GM11168 (cell line): ENCODE results near the gene ZNF90.
"Not testable (repeated sequence)": the region's sequence is repeated elsewhere in the genome, so short reads cannot be mapped to it uniquely, and the experiment has no call there.

Experiments
- in situ Hi-C: fragments of 300-500 bp; cut with MboI; formaldehyde crosslinking; loops from one replicate; pipeline ENCODE4 v1.12.0; 2022; ENCODE audit warnings: low sequenced_read_pairs; ENCODE audit not compliant: unreplicated experiment

The ZNF90 gene

DNA sequence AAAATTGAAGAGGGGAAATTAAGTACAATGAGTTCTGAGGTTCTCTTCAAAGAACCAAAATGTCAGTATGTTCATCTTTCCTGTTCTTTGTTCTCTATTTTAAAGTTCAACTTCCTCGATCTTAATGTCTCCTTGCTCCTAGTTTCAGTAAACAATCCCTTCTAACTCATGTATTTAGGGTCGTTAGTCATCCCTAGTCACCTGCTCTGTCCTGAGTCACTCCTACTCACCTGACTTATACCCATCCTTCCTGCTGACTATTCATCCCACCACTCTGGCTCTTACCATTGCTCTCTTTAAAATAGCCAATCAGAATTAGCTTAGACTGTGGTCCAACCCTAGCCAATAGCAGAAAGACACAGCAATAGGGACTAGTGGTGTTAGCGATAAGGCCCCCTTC is 24.3 kb downstream of the ZNF90 start:
- in situ Hi-C loops, result no loop called here

DNA sequence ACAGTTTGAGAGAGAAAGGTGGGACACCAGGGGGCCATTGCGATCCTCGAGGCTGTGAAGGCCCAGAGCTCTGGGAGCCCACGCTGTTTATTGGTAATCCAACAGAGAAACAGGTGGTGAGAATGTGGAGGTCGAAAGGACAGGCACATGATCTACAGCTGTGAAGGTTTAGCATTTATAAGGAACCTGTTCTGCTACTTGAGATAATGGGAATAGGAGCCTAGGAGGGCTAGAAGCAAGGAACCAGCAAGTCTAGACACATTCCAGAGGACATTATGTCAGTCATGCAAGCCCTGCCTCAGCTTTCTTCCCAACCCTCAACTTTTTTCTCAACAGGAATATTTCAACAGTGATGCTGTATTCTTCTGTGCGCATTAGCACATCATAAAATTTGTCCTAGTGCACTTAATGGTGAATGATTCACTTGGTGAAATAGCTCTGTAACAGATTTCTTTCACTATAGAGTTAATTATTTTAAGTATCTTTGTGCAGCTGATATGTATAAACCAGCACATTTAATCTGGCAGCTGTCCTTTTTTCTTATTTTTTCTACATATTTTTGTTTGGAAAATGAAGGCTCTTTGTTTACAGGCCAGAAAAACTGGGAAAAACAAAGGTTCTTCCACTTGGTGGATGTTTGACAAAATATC is 25.4 kb downstream of the ZNF90 start:
- in situ Hi-C loops, result no loop called here

DNA sequence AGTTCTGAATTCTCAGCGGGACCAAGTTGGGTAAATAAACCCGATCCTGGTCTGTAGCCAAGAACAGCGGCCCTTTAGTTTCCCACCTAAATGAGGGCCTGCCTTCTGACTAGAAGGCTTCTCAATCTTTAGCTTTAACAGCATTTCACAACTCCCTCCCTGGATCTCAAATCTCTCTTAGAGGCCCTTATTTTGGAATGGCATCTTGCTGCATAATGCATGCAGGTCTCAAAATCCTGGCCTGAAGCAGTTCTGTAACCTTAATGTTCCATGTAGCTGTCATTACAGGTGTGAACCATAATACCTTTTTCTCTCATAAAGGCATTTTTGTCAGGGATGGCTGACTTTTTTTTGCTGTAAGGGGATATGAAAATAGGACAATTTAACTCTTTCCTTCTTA is 29.5 kb downstream of the ZNF90 start:
- in situ Hi-C loops, result no loop called here

DNA sequence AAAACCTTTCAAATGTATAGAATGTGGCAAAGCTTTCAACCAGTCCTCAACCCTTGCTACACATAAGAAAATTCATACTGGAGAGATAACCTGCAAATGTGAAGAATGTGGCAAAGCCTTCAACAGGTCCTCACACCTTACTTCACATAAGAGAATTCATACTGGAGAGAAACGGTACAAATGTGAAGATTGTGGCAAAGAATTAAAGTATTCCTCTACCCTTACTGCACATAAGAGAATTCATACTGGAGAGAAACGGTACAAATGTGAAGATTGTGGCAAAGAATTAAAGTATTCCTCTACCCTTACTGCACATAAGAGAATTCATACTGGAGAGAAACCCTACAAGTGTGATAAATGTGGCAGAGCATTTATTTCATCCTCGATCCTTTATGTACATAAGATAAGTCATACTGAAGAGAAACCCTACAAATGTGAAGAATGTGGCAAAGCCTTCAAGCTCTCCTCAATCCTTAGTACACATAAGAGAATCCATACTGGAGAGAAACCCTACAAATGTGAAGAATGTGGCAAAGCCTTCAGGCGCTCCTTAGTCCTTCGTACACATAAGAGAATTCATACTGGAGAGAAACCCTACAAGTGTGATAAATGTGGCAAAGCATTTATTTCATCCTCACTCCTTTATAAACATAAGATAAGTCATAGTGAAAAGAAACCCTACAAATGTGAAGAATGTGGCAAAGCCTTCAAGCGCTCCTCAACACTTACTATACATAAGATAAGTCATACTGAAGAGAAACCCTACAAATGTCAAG is 40.5 kb downstream of the ZNF90 start:
- in situ Hi-C loops, result not testable (repeated sequence)

DNA sequence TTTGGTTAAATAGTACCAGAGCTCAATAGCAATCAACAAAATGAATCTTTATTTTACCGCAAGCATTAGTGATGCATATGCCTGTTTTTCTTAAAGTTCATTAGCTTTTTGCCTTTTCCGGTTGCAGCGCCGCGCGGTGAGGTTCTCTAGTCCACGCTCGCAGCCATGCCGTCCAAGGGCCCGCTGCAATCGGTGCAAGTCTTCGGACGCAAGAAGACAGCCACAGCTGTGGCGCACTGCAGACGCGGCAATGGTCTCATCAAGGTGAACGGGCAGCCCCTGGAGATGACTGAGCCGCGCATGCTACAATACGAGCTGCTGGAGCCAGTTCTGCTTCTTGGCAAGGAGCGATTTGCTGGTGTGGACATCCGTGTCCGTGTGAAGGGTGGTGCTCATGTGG is 47.1 kb downstream of the ZNF90 start:
- in situ Hi-C loops, result no loop called here

DNA sequence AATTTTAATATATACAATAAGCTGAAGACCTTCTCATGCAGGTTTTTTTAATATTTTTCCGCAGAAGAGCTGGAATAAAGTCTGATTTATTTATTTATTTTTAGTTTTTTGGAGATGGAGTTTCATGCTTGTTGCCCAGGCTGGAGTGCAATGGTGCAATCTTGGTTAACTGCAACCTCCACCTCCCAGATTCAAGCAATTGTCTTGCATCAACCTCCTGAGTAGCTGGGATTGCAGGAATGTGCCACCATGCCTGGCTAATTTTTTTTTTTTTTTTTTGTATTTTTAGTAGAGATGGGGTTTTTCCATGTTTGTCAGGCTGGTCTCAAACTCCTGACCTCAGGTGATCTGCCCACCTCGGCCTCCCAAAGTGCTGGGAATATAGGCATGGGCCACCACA is 55.1 kb downstream of the ZNF90 start:
- in situ Hi-C loops, result not testable (repeated sequence)

DNA sequence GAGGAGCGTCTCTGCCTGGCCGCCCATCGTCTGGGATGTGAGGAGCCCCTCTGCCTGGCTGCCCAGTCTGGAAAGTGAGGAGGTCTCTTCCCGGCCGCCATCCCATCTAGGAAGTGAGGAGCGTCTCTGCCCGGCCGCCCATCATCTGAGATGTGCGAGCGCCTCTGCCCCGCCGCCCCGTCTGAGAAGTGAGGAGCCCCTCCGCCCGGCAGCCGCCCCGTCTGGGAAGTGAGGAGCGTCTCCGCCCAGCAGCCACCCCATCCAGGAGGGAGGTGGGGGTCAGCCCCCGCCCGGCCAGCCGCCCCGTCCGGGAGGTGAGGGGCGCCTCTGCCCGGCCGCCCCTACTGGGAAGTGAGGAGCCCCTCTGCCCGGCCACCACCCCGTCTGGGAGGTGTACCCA is 59.9 kb downstream of the ZNF90 start:
- in situ Hi-C loops, result not testable (repeated sequence)

DNA sequence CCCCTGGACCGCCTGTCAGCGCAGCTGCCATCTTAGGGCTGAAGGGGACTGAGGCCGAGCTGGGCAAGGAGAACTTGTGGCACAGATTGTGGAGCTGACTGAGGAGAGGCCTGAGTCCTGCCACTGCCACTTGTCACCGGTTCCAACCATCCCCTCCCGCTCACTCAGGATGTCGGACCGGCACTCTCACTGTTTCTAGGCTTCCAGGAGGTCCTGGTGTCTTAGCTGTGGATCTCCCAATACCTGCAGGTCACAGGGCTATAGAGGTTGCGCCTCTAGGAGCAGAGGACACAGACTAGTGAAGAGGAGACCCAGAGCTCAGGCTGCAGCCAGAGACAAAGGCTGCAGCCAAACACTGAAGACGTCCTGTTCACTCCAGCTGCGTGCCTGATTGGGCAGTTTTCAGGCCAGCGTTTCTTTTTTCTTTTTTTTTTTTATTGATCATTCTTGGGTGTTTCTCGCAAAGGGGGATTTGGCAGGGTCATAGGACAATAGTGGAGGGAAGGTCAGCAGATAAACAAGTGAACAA is 73.9 kb downstream of the ZNF90 start:
- in situ Hi-C loops, result no loop called here

DNA sequence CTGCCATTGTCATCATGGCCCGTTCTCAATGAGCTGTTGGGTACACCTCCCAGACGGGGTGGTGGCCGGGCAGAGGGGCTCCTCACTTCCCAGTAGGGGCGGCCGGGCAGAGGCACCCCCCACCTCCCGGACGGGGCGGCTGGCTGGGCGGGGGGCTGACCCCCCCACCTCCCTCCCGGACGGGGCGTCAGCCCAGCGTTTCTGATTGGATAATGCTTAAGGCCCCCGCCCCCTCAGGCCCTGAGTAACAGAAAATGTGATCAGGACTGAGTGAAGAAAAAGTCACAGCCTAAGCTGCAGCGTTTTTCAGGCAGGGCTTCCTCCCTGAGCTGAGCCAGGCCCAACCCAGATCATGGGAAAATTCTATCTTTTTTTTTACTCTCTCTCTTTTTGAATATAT is 74.7 kb downstream of the ZNF90 start:
- in situ Hi-C loops, result not testable (repeated sequence)

DNA sequence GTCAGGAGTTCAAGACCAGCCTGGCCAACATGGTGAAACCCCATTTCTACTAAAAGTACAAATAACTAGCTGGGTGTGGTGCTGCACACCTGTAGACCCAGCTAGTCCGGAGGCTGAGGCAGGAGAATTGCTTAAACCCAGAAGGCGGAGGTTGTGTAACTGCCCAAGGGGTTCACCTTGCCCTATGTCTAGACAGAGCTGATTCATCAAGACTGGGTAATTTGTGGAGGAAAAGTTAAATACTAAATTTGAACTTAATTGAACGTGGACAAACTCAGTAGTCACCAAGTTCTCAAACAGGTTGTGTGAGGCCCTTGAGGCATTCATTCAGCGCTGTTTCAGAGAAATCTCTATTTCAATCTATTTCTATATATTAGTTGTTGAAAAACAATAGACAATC is 75.5 kb downstream of the ZNF90 start:
- in situ Hi-C loops, result no loop called here

DNA sequence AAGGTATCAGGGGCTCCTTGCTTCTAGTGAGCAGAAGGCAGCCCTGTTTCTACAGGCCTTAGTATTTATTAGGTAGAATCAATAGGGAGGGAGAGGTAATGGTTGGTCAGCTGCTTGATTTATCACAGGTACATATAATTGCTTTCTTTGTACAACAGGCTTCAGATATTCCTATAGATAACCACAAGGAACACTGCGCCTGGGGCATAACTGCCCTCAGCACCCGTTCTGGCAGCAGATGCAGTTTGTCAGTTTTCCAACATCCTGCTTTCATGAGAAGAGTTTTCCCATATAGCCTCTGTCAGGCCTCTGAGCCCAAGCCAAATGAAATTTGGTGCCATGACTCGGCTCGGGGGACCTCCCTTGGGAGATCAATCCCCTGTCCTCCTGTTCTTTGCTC is 76.8 kb downstream of the ZNF90 start:
- in situ Hi-C loops, result no loop called here

DNA sequence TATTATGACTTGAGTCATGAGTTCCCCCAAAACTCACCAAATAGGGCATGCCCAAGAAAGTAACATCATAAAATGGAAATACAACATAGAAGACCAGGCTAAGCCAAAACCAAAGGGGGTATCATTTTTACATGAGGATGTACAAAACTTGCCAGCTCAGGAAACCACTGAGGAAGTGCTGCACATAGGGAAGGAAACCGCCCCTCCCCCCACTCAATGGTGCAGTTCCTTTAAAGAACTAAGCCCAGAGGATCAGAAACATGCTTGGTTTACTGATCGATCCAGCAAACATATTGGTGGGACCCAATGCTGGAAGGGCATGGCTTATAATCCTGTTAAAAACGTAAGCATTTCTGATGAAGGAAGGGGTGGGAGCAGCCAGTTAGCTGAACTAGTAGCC is 85.0 kb downstream of the ZNF90 start:
- in situ Hi-C loops, result no loop called here

DNA sequence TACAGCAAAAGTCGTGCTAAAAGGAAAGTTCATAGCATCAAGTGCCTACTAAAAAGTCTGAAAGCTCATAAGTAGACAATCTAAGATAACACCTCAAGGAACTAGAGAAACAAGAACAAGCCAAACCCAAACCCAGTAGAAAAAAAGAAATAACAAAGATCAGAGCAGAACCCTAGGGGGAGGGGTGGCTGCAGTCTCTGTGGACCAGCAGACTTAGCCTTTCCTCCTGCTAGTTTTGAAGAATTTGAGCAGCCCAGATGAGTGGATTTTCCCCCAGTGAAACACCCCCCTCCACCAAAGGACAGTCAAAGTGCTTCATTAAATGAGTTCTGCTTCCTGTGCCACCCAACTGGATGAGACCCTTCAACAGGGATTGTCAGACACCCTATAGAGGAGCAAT is 86.7 kb downstream of the ZNF90 start:
- in situ Hi-C loops, result no loop called here

DNA sequence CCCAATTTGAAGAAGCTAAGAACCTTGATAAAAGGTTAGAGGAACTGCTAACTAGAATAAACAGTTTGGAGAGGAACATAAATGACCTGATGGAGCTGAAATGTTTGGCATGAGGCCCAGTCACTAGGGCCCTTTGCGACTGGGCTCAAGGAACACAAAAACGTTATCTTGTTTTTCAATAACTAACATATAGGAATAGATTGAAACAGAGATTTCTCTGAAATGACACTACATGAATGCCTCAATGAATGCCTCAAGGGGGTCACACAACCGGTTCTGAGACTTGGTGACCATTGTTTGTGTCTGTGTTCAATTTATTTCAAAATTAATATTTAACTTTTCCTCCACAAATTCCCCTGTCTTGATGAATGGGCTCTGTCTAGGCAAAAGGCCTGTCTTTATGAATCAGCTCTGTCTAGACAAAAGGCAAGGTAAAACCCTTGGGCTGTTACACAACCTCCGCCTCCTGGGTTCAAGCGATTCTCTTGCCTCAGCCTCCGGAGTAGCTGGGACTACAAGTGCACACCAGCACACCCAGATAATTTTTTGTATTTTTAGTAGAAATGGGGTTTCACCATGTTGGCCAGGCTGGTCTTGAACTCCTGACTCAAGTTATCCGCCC is 88.3 kb downstream of the ZNF90 start:
- in situ Hi-C loops, result no loop called here

DNA sequence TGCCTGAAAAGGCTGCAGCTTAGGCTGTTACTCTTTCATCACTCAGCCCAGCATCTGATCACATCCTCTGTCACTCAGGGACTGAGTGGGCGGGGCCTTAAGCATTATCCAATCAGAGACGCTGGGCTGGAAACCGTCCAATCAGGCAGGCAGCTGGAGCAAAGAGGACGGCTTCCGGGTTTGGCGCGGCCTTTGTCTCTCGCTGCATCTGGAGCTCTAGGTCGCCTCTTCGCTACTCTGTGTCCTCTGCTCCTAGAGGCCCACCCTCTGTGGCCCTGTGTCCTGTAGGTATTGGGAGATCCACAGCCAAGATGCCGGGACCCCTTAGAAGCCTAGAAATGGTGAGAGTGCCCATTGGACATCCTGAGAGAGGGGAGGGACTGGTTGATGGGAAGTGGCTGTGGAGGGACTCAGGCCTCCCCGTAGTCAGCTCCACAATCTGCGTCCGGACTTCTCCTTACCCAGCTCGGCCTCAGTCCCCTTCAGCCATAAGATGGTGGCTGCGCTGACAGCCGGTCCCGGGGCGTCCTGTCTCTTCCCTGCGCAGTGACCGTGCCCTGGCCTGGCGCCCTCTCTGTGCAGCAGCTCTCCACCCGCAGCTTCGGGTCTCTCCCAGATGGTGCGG is 89.3 kb downstream of the ZNF90 start, which contains the start of gene ZNF486:
Gene ZNF486 (plus strand): TSS at position 195 of the 625 bp plus-strand sequence. CDS start 117 bp downstream, at position 312.
- in situ Hi-C loops, result no loop called here

DNA sequence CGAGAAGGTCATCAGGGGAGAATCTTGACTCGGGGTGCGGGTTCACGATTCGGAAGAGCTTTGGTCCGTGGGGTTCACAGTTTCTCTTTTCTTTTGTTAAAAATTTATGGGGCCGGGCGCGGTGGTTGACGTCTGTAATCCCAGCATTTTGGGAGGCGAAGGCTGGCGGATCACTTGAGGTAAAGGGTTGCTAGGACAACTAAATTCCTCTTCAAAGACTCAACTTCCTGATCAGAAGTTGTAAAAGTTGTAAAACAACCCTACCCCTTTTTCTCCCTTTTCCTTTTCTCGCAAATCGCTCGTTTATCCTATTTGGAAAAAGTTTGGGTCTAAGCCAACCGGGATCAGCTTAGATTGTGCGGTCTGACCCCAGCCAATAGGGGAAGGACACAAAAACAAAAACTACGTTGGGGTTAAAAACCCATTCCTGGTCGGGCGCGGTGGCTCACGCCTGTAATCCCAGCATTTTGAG is 89.9 kb downstream of the ZNF90 start:
- in situ Hi-C loops, result no loop called here
